ENCODE data around the gene CCDC150. TPM values are rescaled to one million over a fixed set of nuclear protein-coding genes. Genes with fewer than 3 reads are reported as not detected.
"Not testable (repeated sequence)": the region's sequence is repeated elsewhere in the genome, so short reads cannot be mapped to it uniquely, and the experiment has no call there.

CCDC150 gene
- total and polyA plus RNA-seq, 2 of the 8 experiments (the other 6 are each of a cell fraction or from before 2014, with no cell fraction given) = 8.3 to 31.9 TPM

GRCh38 chr2:196607896-196608295 lies 31.6 kb upstream of the CCDC150 start:
- H2AK5ac ChIP-seq (ENCODE audit: low read depth, low read length) = not testable (repeated sequence)

More at GRCh38 chr2:196607896-196608295, 31.6 kb upstream of the CCDC150 start:
- H3K14ac ChIP-seq (ENCODE audit: insufficient read length); H3K79me2 ChIP-seq (ENCODE audit: control insufficient read depth in 1 of 2, insufficient read depth in 2 of 2, low read length in 2 of 2); H2BK12ac ChIP-seq (ENCODE audit: low read depth, low read length); H3K27ac ChIP-seq (ENCODE audit: low read depth, low read length); H4K5ac ChIP-seq (ENCODE audit: insufficient read length, low read depth, low read length); H3K27me3 ChIP-seq (replicated peaks in 1 of 4; ENCODE audit: control insufficient read depth in 3 of 4, extremely low read depth in 1 of 4, insufficient read depth in 3 of 4, low read length in 3 of 4); H3K9me3 ChIP-seq (ENCODE audit: insufficient read depth in 2 of 2, low read depth in 1 of 2, low read length in 1 of 2); H3K23me2 ChIP-seq (ENCODE audit: low read depth, low read length); DNase-seq (ENCODE audit: low read depth in 1 of 2, low spot score in 2 of 2); H2BK20ac ChIP-seq (ENCODE audit: low read length); H3K56ac ChIP-seq (replicated peaks; ENCODE audit: insufficient read length, low read depth, low read length); H4K8ac ChIP-seq (ENCODE audit: extremely low read depth, insufficient read depth, low read length); H4K20me1 ChIP-seq (replicated peaks in 1 of 2; ENCODE audit: control insufficient read depth in 1 of 2, insufficient read depth in 2 of 2, low read length in 2 of 2); FAIRE-seq; H3K4me3 ChIP-seq (ENCODE audit: extremely low read depth in 1 of 4, insufficient read depth in 2 of 4, low read depth in 3 of 4, low read length in 4 of 4); H3K9ac ChIP-seq (replicated peaks in 1 of 4; ENCODE audit: extremely low read depth in 1 of 4, low read depth in 3 of 4, low read length in 3 of 4); H3K4me1 ChIP-seq (replicated peaks in 1 of 4; ENCODE audit: control insufficient read depth in 3 of 4, insufficient read depth in 4 of 4, low read length in 3 of 4); POLR2A ChIA-PET (ENCODE audit: partially characterized antibody); H3K4me2 ChIP-seq (ENCODE audit: insufficient read depth in 1 of 2, low read depth in 2 of 2, low read length in 2 of 2); H2AFZ ChIP-seq (ENCODE audit: low read length); H3K18ac ChIP-seq (ENCODE audit: extremely low read depth, low read length); H2BK120ac ChIP-seq (replicated peaks; ENCODE audit: low read depth, low read length); H3K79me1 ChIP-seq (ENCODE audit: low read depth, low read length); H4K91ac ChIP-seq (replicated peaks; ENCODE audit: insufficient read length, low read length); H3K23ac ChIP-seq (ENCODE audit: insufficient read length); H2BK15ac ChIP-seq (ENCODE audit: low read length); H3K36me3 ChIP-seq (ENCODE audit: control insufficient read depth in 2 of 4, insufficient read depth in 4 of 4, low read length in 3 of 4); H3K4ac ChIP-seq (replicated peaks; ENCODE audit: insufficient read length, low read depth, low read length); H2BK5ac ChIP-seq (ENCODE audit: low read depth, low read length): not testable (repeated sequence)
- CTCF ChIA-PET (ENCODE audit: partially characterized antibody) = interaction anchor here (0.6 to 0.7 kb wide), 2 partner anchors 610 to 722 kb away, joined by 3 read pairs; no protein-coding TSS in a partner anchor
- WGBS, 2 experiments (ENCODE audit: extremely low coverage in 1 of 2, insufficient coverage in 1 of 2, insufficient read length in 1 of 2, insufficient replicate concordance in 2 of 2, low coverage in 1 of 2, low lambda C conversion rate in 2 of 2, missing lambda C conversion rate in 1 of 2) = 92% methylated on average over 5 of the region's 5 CpGs; no CpG with 5 or more reads in 1 of the 2 experiments
- 0 out of 2 replicates have a peak, but pooled peaks have one; percentile 3 for TF ChIP-seq CEBPB (IDR thresholded peaks at IDR 0.05; ENCODE audit: low read depth, low read length)
